B cell (primary cell): ENCODE results near the gene PAX2.

Experiments
- CTCF ChIP-seq: fragments of 200-600 bp; IDR thresholded peaks from one replicate; pipeline ENCODE4 v1.8.0; 2022; ENCODE audit warnings: antibody characterized with exemption, mild to moderate bottlenecking
- EZH2 ChIP-seq: IDR thresholded peaks from 2 replicates; pipeline ENCODE4 v1.6.1; 2012; ENCODE audit warnings: borderline replicate concordance, low read depth, mild to moderate bottlenecking, moderate library complexity, low read length; ENCODE audit not compliant: insufficient read depth, poor library complexity, severe bottlenecking

DNA sequence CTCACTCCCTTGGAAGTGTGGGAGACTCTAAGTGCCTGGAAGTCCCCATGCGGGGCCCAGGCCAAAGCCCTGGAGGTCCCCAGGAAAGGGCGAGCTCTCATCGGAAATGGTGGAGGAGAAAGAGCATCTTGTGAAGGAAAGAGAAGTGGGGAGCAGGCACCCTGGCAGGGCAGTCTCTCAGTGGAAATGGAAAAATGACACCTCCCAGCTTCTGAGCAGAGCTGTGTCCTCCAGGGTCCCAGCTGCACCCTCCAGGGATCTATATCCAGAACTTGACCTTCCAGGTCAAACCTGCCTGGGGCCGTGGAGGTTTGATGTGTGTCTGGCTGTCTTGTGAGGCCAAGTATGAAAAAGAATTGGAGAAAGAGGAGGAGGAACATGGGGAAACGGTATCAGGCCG lies 29.5 kb downstream of the PAX2 start:
- TF ChIP-seq EZH2 (no peak), CTCF (no peak)
